Measurements from ENCODE around the gene RNF152.

RNF152 gene

DNA sequence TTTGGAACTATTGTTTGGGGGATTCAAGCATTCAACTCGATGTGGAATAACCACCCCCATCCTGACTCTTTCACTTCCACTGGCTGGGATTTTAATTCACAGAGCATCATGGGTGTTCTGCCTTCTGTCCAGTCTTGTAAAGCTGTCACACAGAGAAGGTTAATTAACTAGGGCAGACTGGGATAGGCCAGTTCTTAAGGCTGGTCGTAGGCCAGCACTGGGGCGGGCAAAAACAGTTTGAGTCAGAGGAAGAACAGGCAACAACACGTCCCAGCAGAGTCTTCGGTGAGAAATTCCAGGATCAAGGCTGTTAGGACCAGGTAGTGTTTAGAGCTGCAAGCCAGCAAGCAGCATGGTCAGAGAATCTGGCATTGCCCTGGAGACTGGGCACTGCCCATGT is 4.0 kb upstream of the RNF152 start:
- H3K9me2 ChIP-seq (replicated peaks; ENCODE audit: control insufficient read depth, low read length), result no peaks in the 10 kb centered on the region

DNA sequence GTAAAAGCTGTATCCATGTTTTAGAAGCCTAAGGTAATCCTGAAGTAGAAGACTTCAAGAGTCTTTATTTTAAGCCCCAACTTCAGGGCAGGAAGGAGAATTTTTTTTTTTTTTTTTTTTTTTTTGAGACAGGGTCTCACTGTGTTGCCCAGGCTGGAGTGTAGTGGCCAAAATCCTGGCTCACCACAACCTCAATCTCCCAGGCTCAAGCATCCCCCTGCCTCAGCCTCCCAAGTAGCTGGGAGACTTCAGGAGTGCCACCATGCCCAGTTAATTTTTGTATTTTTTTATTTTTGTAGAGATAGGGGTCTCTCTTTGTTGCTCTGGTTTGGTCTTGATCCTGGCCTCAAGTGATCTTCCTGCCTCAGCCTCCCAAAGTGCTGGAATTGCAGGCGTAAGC is 3.3 kb upstream of the RNF152 start:
- no peaks in the 10 kb centered on the region for H3K36me3 ChIP-seq (ENCODE audit: control insufficient read depth, low read length)
- no peaks in the 10 kb centered on the region for H3K9me3 ChIP-seq (ENCODE audit: control insufficient read depth, insufficient read depth, low read length)

More for the DNA sequence above, 4.0 kb upstream of the RNF152 start:
- Histone ChIP-seq H3K27me3 (ENCODE audit: control insufficient read depth, low read length) (peaks cover 32% of the 10 kb centered on the region), H3K4me3 (ENCODE audit: low read length) (no peak overlapping the region), H3F3A (ENCODE audit: control insufficient read depth, insufficient read depth) (no peaks in the 10 kb centered on the region), H4K20me1 (ENCODE audit: control insufficient read depth, insufficient read depth, low read depth, low read length) (no peaks in the 10 kb centered on the region), H3K4me2 (ENCODE audit: low read length) (no peak overlapping the region), H3K27ac (ENCODE audit: low read depth, low read length) (no peak overlapping the region), H3K36me3 (ENCODE audit: control insufficient read depth, low read length) (no peaks in the 10 kb centered on the region), H3K9me3 (ENCODE audit: control insufficient read depth, insufficient read depth, low read length) (no peaks in the 10 kb centered on the region), H3K4me1 (ENCODE audit: control insufficient read depth, low read length) (no peaks in the 10 kb centered on the region), H3K79me2 (ENCODE audit: control insufficient read depth, low read length) (no peaks in the 10 kb centered on the region)
- TF ChIP-seq, protein P1, sequence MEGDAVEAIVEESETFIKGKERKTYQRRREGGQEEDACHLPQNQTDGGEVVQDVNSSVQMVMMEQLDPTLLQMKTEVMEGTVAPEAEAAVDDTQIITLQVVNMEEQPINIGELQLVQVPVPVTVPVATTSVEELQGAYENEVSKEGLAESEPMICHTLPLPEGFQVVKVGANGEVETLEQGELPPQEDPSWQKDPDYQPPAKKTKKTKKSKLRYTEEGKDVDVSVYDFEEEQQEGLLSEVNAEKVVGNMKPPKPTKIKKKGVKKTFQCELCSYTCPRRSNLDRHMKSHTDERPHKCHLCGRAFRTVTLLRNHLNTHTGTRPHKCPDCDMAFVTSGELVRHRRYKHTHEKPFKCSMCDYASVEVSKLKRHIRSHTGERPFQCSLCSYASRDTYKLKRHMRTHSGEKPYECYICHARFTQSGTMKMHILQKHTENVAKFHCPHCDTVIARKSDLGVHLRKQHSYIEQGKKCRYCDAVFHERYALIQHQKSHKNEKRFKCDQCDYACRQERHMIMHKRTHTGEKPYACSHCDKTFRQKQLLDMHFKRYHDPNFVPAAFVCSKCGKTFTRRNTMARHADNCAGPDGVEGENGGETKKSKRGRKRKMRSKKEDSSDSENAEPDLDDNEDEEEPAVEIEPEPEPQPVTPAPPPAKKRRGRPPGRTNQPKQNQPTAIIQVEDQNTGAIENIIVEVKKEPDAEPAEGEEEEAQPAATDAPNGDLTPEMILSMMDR (IDR thresholded peaks at IDR 0.05; ENCODE audit: low read depth, low read length, poor library complexity, severe bottlenecking), result no peak
- TF ChIP-seq EZH2phosphoT487 (IDR thresholded peaks at IDR 0.05; ENCODE audit: borderline replicate concordance, low read length), result no peak

DNA sequence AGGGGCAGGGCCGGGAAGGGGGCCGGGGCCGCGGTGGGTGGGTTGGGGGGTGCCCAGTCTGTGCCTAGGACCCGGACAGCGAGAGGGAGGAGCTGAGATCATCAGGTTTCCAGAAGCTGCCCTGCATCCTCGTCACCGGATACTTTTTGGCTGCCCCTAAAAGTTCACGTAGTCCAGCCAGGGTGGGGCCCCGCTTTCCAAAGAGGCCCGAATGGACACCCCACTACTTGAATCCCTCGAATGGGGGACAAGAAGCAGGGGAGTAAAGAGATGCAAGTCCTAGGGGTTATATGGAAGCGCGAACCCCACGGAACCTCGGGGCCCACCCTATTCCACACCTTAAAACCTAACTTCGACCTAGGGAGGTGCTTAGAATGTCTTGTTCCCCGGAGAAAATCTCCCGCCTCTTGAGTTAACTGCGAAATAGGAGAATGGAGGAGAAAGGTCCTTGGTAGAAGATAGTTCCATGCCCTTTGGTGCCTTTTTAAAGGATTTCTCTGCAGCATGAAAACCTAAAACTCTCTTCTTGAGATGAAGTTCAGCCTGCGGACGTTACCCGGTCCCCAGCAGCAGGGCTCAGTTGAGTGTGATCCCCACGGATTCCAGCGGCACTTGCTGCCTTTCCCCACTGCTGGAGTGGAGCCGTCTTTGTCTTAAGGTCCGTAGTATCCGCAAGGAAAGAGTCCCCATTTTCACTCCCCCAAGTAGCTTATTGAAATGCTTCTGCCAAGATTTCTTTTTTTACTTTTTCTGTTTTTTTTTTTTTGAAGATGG is 2.1 kb upstream of the RNF152 start:
- Histone ChIP-seq H3F3A (ENCODE audit: control insufficient read depth, insufficient read depth) (no peaks in the 10 kb centered on the region), H3K4me3 (ENCODE audit: low read length) (peak overlapping the region; percentile 57; the same call in 1 of the 2 replicates), H3K27me3 (ENCODE audit: control insufficient read depth, low read length) (peaks cover 48% of the 10 kb centered on the region), H3K4me1 (ENCODE audit: control insufficient read depth, low read length) (no peaks in the 10 kb centered on the region), H3K27ac (ENCODE audit: low read depth, low read length) (no peak overlapping the region), H3K4me2 (ENCODE audit: low read length) (peak overlapping the region; percentile 59), H3K9me3 (ENCODE audit: control insufficient read depth, insufficient read depth, low read length) (no peaks in the 10 kb centered on the region), H3K9me2 (replicated peaks; ENCODE audit: control insufficient read depth, low read length) (no peaks in the 10 kb centered on the region), H4K20me1 (ENCODE audit: control insufficient read depth, insufficient read depth, low read depth, low read length) (no peaks in the 10 kb centered on the region), H3K36me3 (ENCODE audit: control insufficient read depth, low read length) (no peaks in the 10 kb centered on the region), H3K79me2 (ENCODE audit: control insufficient read depth, low read length) (no peaks in the 10 kb centered on the region)
- TF ChIP-seq, protein P1 (IDR thresholded peaks at IDR 0.05; ENCODE audit: low read depth, low read length, poor library complexity, severe bottlenecking), result no peak
- TF ChIP-seq EZH2phosphoT487 (IDR thresholded peaks at IDR 0.05; ENCODE audit: borderline replicate concordance, low read length), result no peak

More for the DNA sequence above, 3.3 kb upstream of the RNF152 start:
- H3K4me2 ChIP-seq (ENCODE audit: low read length), result no peak overlapping the region
- no peaks in the 10 kb centered on the region for H3F3A ChIP-seq (ENCODE audit: control insufficient read depth, insufficient read depth)
- H3K79me2 ChIP-seq (ENCODE audit: control insufficient read depth, low read length), result no peaks in the 10 kb centered on the region
- peaks cover 39% of the 10 kb centered on the region for H3K27me3 ChIP-seq (ENCODE audit: control insufficient read depth, low read length)
- no peaks in the 10 kb centered on the region for H3K4me1 ChIP-seq (ENCODE audit: control insufficient read depth, low read length)
- no peaks in the 10 kb centered on the region for H3K9me2 ChIP-seq (replicated peaks; ENCODE audit: control insufficient read depth, low read length)
- H3K27ac ChIP-seq (ENCODE audit: low read depth, low read length), result no peak overlapping the region
- no peak for TF ChIP-seq EZH2phosphoT487 (IDR thresholded peaks at IDR 0.05; ENCODE audit: borderline replicate concordance, low read length)
- TF ChIP-seq, protein P1 (IDR thresholded peaks at IDR 0.05; ENCODE audit: low read depth, low read length, poor library complexity, severe bottlenecking), result no peak
- H4K20me1 ChIP-seq (ENCODE audit: control insufficient read depth, insufficient read depth, low read depth, low read length), result no peaks in the 10 kb centered on the region
- no peak overlapping the region for H3K4me3 ChIP-seq (ENCODE audit: low read length)

Measured in DOHH2 (cell line).